ENCODE results near the gene SLC6A8. TPM values are rescaled to one million over a fixed set of nuclear protein-coding genes. Genes with fewer than 3 reads are reported as not detected.

SLC6A8 gene
- total and polyA plus RNA-seq, 2 experiments from 2014 or later, result 29.0 to 35.8 TPM

- Histone ChIP-seq H3K9me3 (ENCODE audit: low read depth) (no peaks in the 10 kb centered on the region), H3K36me3 (no peaks in the 10 kb centered on the region), H3K4me3 (no peak overlapping the region), H3K27ac (peak overlapping the region; percentile 85), H3K27me3 (no peaks in the 10 kb centered on the region), H3K4me1 (ENCODE audit: low read depth) (peaks cover 8% of the 10 kb centered on the region)
- TF ChIP-seq CTCF (IDR thresholded peaks at IDR 0.05; ENCODE audit: low read depth, low read length), result no peak
- no peak for DNase-seq (ENCODE audit: low read depth in 1 of 2, low spot score in 1 of 2)
Measured at GRCh38 chrX:153685751-153686696, 1.7 kb upstream of the SLC6A8 start.

GRCh38 chrX:153686711-153687110 lies 1.0 kb upstream of the SLC6A8 start:
- Histone ChIP-seq H3K36me3 (no peaks in the 10 kb centered on the region), H3K9me3 (ENCODE audit: low read depth) (no peaks in the 10 kb centered on the region), H3K27me3 (no peaks in the 10 kb centered on the region), H3K4me1 (ENCODE audit: low read depth) (peaks cover 8% of the 10 kb centered on the region), H3K4me3 (no peak overlapping the region), H3K27ac (peak overlapping the region; percentile 85)
- DNase-seq (ENCODE audit: low read depth in 1 of 2, low spot score in 1 of 2), result no peak
- no peak for TF ChIP-seq CTCF (IDR thresholded peaks at IDR 0.05; ENCODE audit: low read depth, low read length)

GRCh38 chrX:153688071-153688470 lies 345 bp downstream of the SLC6A8 start:
- H3K9me3 ChIP-seq (ENCODE audit: low read depth), result no peaks in the 10 kb centered on the region
- no peak for DNase-seq (ENCODE audit: low read depth in 1 of 2, low spot score in 1 of 2)
- TF ChIP-seq CTCF (IDR thresholded peaks at IDR 0.05; ENCODE audit: low read depth, low read length), result no peak
- no peaks in the 10 kb centered on the region for H3K27me3 ChIP-seq
- no peak overlapping the region for H3K4me3 ChIP-seq
- H3K36me3 ChIP-seq, result no peaks in the 10 kb centered on the region
- H3K4me1 ChIP-seq (ENCODE audit: low read depth), result peaks cover 8% of the 10 kb centered on the region
- no peak overlapping the region for H3K27ac ChIP-seq

- no peak for TF ChIP-seq CTCF (IDR thresholded peaks at IDR 0.05; ENCODE audit: low read depth, low read length)
- H3K36me3 ChIP-seq, result no peaks in the 10 kb centered on the region
- DNase-seq (ENCODE audit: low read depth in 1 of 2, low spot score in 1 of 2), result no peak
- peak overlapping the region; percentile 51 for H3K4me3 ChIP-seq
- H3K9me3 ChIP-seq (ENCODE audit: low read depth), result no peaks in the 10 kb centered on the region
- peaks cover 8% of the 10 kb centered on the region for H3K4me1 ChIP-seq (ENCODE audit: low read depth)
- no peaks in the 10 kb centered on the region for H3K27me3 ChIP-seq
- no peak overlapping the region for H3K27ac ChIP-seq
Measured at GRCh38 chrX:153688506-153688905, 780 bp downstream of the SLC6A8 start.

GRCh38 chrX:153688911-153689590 lies 1.3 kb downstream of the SLC6A8 start:
- Histone ChIP-seq H3K4me3 (peak overlapping the region; percentile 51), H3K36me3 (no peaks in the 10 kb centered on the region), H3K9me3 (ENCODE audit: low read depth) (no peaks in the 10 kb centered on the region), H3K27ac (no peak overlapping the region), H3K4me1 (ENCODE audit: low read depth) (peaks cover 8% of the 10 kb centered on the region), H3K27me3 (no peaks in the 10 kb centered on the region)
- TF ChIP-seq CTCF (IDR thresholded peaks at IDR 0.05; ENCODE audit: low read depth, low read length), result no peak
- peak in 1 of 2 donors; percentile 29 for DNase-seq (ENCODE audit: low read depth in 1 of 2, low spot score in 1 of 2)
